Measurements from ENCODE around the gene CD9.
A peak's percentile ranks its signal among the peaks of the same experiment; 100 is the strongest.

CD9 gene

GRCh38 chr12:6274231-6275221 is 74.3 kb downstream of the CD9 start:
- no peak for DNase-seq
- Mint-ChIP-seq H3K27ac (no peak overlapping the region), H3K4me3 (no peak overlapping the region), H3K9me3 (no peaks in the 10 kb centered on the region), H3K36me3 (ENCODE audit: low read depth) (no peaks in the 10 kb centered on the region), H3K27me3 (peaks cover 46% of the 10 kb centered on the region), H3K4me1 (peaks cover 24% of the 10 kb centered on the region)
- no peak for ATAC-seq

DNA sequence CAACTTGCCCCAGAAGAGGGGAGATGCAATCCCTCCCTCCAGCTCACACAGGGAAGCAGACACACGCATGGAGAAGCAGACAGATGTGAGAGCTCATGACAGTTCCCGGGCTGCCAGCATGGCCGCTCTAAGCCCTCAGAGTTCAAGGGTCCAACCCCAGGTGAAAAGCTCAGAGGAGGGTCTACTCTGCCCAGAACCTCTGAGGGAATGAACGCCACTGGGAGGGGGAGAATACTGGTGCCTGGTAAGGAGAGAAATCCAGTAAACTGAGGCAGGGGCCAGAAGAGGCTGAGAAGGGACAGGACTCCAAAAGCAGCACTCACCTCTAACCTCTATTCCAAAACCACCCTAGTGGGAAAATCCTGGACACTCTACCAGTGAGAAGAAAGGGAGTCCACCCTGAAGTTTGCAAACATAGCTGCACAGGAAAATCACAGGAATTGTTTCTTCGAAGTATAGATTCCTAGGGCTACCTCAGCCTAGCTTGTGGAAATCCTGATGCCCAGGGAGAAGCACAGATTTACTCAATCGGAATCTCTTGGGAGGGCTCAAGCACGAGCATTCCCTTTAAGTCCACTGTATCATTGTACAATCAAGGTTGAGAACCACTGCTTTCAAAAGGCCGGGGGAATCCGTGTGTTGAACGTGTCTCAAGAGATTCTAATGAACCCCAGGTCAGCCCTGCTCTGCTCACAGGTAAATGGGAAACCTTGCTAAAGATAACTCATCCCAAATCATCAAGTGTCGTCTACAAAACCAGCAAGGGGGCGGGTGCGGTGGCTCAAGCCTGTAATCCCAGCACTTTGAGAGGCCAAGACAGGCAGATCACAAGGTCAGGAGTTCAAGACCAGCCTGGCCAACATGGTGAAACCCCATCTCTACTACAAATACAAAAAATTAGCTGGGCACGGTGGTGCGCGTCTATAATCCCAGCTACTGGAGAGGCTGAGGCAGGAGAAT is 76.0 kb downstream of the CD9 start:
- Mint-ChIP-seq H3K9me3 (no peaks in the 10 kb centered on the region), H3K36me3 (ENCODE audit: low read depth) (no peaks in the 10 kb centered on the region), H3K27me3 (peaks cover 58% of the 10 kb centered on the region), H3K27ac (no peak overlapping the region), H3K4me3 (no peak overlapping the region), H3K4me1 (peaks cover 23% of the 10 kb centered on the region)
- ATAC-seq (no peak), DNase-seq (no peak)

DNA sequence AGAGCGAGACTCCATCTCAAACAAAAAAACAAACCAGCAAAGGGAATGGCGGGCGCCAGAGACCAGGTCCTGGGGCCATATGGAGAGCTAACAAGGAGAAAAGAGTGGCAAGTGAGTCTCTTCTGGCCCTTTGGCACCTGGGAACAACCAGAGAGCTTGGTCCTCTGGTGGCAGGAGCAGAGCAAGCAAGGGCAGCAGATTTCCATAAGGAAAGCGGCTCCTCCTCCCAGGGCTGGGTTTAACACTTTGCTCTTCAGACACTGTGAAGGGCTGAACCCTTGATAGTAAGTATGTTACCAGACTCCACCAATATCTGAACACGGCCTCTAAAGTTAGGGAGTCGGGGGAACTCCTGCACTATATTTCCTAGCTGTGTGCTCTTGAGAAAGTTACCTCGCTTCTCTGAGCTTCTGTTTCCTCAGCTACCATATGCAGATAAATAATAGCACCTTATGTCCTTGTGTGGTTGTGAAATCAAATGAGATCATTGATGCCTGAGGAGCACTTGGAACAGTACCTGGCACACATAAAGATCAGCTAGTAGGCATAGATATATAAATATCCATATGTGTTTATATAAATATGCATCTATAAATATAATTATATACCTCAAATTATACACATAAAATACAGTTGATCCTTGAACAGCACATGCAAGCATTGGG is 76.9 kb downstream of the CD9 start:
- Mint-ChIP-seq H3K27me3 (peaks cover 59% of the 10 kb centered on the region), H3K36me3 (ENCODE audit: low read depth) (no peaks in the 10 kb centered on the region), H3K27ac (no peak overlapping the region), H3K4me1 (peaks cover 22% of the 10 kb centered on the region), H3K4me3 (no peak overlapping the region), H3K9me3 (no peaks in the 10 kb centered on the region)
- ATAC-seq (no peak), DNase-seq (no peak)

GRCh38 chr12:6277982-6278438 is 77.8 kb downstream of the CD9 start:
- Mint-ChIP-seq H3K9me3 (no peaks in the 10 kb centered on the region), H3K36me3 (ENCODE audit: low read depth) (no peaks in the 10 kb centered on the region), H3K27ac (peak overlapping the region; percentile 68), H3K27me3 (peaks cover 54% of the 10 kb centered on the region), H3K4me1 (peaks cover 14% of the 10 kb centered on the region), H3K4me3 (peak overlapping the region; percentile 75)
- ATAC-seq (peak; percentile 7), DNase-seq (peak; percentile 60)

DNA sequence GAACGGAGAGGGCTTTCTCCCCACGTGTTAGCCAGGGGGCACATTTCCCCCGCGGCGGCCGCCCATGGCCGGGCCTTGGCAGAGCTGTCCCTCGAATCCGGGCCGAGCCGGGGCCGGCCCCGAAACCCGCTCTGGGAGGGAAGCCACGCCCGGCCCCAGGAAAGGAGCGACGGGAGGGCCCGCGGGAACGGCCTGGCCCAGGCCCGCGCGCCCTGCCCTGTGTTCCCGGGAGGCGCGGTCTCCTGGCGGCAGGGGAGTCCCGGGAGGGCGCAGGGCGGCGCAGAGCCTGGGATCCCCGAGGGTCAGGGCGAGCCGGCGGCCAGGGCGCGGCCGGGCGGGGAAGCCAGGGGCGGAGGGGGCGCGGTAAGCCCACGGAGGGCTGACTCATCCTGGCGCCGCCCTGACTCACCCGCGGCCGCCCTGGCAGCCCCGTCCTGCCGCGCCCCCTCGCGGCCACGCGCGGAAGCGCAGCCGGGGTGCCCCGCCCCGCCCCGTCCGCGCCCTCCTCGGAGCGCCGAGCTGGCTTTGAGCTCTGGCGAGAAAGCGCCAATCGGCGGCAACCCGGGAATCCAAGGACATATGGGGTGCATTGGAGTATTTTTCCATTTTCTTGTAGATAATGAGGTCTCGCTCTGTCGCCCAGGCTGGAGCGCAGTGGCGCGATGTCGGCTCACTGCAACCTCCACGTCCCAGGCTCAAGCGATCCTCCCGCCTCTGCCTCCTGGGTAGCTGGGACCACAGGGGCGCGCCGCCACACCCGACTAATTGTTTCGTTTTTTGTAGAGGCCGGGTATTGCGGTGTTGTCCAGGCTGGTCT is 78.4 kb downstream of the CD9 start:
- peak; percentile 89 for DNase-seq
- peak overlapping the region; percentile 68 for H3K27ac Mint-ChIP-seq
- H3K9me3 Mint-ChIP-seq, result no peaks in the 10 kb centered on the region
- peaks cover 54% of the 10 kb centered on the region for H3K27me3 Mint-ChIP-seq
- peak overlapping the region; percentile 75 for H3K4me3 Mint-ChIP-seq
- H3K4me1 Mint-ChIP-seq, result peaks cover 10% of the 10 kb centered on the region
- peak; percentile 88 for ATAC-seq
- no peaks in the 10 kb centered on the region for H3K36me3 Mint-ChIP-seq (ENCODE audit: low read depth)

GRCh38 chr12:6279256-6279628 is 79.0 kb downstream of the CD9 start:
- Mint-ChIP-seq H3K4me1 (peaks cover 8% of the 10 kb centered on the region), H3K36me3 (ENCODE audit: low read depth) (no peaks in the 10 kb centered on the region), H3K4me3 (no peak overlapping the region), H3K9me3 (no peaks in the 10 kb centered on the region), H3K27ac (no peak overlapping the region), H3K27me3 (peaks cover 51% of the 10 kb centered on the region)
- ATAC-seq, result no peak
- no peak for DNase-seq

DNA sequence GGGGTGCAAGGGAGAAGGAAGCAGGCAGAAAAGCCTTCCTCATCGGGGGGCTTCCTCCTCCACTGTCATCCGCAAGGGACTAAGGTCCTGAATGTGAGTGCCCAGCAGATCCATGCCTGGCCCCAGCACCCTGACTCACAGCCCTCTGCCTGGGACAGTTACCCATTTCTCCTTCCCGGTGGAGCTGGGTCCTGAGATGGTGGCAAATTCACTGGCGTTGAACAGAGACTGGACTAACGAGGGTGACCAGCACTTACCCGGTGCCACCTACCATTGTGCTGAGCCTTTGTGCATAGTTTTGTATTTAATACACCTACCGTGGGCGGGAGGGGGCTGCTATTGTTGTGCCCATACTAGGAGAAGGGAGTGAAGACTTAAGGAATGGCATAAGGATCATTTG is 79.4 kb downstream of the CD9 start:
- Mint-ChIP-seq H3K4me3 (no peak overlapping the region), H3K27me3 (peaks cover 50% of the 10 kb centered on the region)

DNA sequence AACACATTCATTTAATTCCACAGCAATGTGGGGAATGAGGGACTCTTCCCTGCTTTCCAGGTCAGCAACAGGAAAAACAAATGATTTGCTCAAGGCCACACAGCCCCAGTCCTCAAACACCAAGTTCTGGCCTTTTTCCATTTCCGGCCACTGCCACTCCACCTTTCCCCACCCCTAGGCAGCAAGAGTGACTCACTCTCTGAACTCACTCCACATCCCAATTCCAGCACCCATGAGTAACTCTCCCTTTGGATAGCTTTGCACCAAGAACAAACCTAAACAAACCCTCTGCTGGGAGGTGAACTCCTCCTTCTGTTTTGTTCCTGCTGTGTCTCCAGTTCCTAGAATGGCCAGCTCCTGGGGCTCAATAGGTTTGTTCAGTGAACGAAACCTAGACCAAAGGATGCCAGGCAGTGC is 79.9 kb downstream of the CD9 start:
- no peak for ATAC-seq
- no peaks in the 10 kb centered on the region for H3K36me3 Mint-ChIP-seq (ENCODE audit: low read depth)
- H3K27ac Mint-ChIP-seq, result peak overlapping the region; percentile 37
- no peak for DNase-seq
- H3K4me3 Mint-ChIP-seq, result no peak overlapping the region
- peaks cover 46% of the 10 kb centered on the region for H3K27me3 Mint-ChIP-seq
- H3K4me1 Mint-ChIP-seq, result peaks cover 8% of the 10 kb centered on the region
- H3K9me3 Mint-ChIP-seq, result no peaks in the 10 kb centered on the region

More for the DNA sequence above, 79.4 kb downstream of the CD9 start:
- Mint-ChIP-seq H3K9me3 (no peaks in the 10 kb centered on the region), H3K27ac (peak overlapping the region; percentile 37), H3K4me1 (peaks cover 8% of the 10 kb centered on the region), H3K36me3 (ENCODE audit: low read depth) (no peaks in the 10 kb centered on the region)
- DNase-seq, result no peak
- ATAC-seq, result no peak

GRCh38 chr12:6280672-6281071 is 80.5 kb downstream of the CD9 start:
- H3K4me1 Mint-ChIP-seq, result peaks cover 10% of the 10 kb centered on the region
- peak overlapping the region; percentile 7 for H3K27ac Mint-ChIP-seq
- DNase-seq, result no peak
- no peaks in the 10 kb centered on the region for H3K9me3 Mint-ChIP-seq
- H3K4me3 Mint-ChIP-seq, result no peak overlapping the region
- peaks cover 40% of the 10 kb centered on the region for H3K27me3 Mint-ChIP-seq
- H3K36me3 Mint-ChIP-seq (ENCODE audit: low read depth), result no peaks in the 10 kb centered on the region
- ATAC-seq, result no peak

DNA sequence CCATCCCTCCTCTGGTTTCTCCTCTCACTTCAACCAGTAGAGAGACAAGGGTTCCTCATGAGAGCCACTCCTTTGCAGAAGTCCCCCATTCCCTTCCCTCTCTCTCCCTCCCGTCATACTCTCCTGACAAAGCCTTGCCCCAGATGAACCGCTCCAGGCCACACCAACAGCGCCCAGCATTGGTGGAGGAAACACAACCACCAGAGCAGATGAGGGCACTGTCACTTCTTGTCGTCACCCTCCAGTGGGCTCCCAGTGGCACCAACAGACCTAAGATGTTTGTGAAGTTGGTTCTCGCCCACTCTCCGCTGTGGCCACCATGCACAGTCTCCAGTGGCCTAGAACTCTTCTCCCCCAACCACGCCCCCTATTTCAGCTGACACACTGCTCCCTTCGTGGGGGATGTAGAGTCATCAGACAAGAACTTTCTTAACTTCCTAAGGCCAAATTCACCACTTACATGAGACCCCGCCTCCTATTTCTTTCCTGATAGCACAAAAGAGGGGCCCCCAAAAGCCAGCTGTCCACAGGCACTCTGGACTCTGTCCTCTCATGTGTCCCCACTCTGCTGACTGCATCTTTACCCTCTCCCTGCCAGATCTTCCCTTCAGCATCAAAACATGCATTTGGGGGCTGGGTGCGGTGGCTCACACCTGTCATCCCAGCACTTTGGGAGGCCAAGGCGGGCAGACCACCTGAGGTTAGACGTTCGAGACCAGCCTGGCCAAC is 81.0 kb downstream of the CD9 start:
- no peak for DNase-seq
- H3K27me3 Mint-ChIP-seq, result peaks cover 37% of the 10 kb centered on the region
- peaks cover 12% of the 10 kb centered on the region for H3K4me1 Mint-ChIP-seq
- no peak for ATAC-seq
- H3K27ac Mint-ChIP-seq, result peak overlapping the region; percentile 7
- H3K4me3 Mint-ChIP-seq, result no peak overlapping the region
- H3K36me3 Mint-ChIP-seq (ENCODE audit: low read depth), result no peaks in the 10 kb centered on the region
- no peaks in the 10 kb centered on the region for H3K9me3 Mint-ChIP-seq

GRCh38 chr12:6282453-6282840 is 82.2 kb downstream of the CD9 start:
- H3K4me1 Mint-ChIP-seq, result peaks cover 12% of the 10 kb centered on the region
- no peak overlapping the region for H3K4me3 Mint-ChIP-seq
- peaks cover 28% of the 10 kb centered on the region for H3K27me3 Mint-ChIP-seq
- DNase-seq, result no peak
- ATAC-seq, result no peak
- H3K9me3 Mint-ChIP-seq, result no peaks in the 10 kb centered on the region
- no peaks in the 10 kb centered on the region for H3K36me3 Mint-ChIP-seq (ENCODE audit: low read depth)
- H3K27ac Mint-ChIP-seq, result no peak overlapping the region

- no peaks in the 10 kb centered on the region for H3K36me3 Mint-ChIP-seq (ENCODE audit: low read depth)
- no peak overlapping the region for H3K4me3 Mint-ChIP-seq
- peaks cover 4% of the 10 kb centered on the region for H3K4me1 Mint-ChIP-seq
- no peak for DNase-seq
- ATAC-seq, result no peak
- peaks cover 27% of the 10 kb centered on the region for H3K27me3 Mint-ChIP-seq
- H3K9me3 Mint-ChIP-seq, result no peaks in the 10 kb centered on the region
- H3K27ac Mint-ChIP-seq, result no peak overlapping the region
Observed at GRCh38 chr12:6284273-6284672, 84.1 kb downstream of the CD9 start.

DNA sequence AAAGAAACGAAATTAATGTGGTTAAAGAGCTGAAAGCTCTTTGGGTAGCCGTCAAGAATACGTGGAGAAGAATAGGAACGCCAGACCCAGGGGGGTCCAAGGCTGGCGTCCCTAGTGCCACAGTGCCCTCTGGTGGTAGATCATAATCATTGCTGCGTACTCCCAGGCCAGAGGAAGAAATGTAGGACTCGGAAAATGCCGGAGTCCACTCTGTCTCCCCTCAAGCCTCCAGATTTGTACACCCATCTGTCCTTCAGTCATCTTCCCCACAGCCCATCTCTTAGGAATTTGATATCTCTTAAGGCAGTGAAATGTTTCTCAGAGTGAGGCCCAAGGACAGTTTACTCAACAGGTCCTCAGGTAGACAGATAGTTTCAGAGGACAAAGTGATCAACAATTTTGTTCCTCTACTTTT is 84.9 kb downstream of the CD9 start:
- Mint-ChIP-seq H3K4me3 (no peak overlapping the region), H3K27ac (no peak overlapping the region), H3K4me1 (peaks cover 4% of the 10 kb centered on the region), H3K36me3 (ENCODE audit: low read depth) (no peaks in the 10 kb centered on the region), H3K27me3 (peaks cover 19% of the 10 kb centered on the region), H3K9me3 (no peaks in the 10 kb centered on the region)
- ATAC-seq (peak; percentile 74), DNase-seq (peak; percentile 65)
